Measurements from ENCODE around the gene AHSG.

Gene AHSG

DNA sequence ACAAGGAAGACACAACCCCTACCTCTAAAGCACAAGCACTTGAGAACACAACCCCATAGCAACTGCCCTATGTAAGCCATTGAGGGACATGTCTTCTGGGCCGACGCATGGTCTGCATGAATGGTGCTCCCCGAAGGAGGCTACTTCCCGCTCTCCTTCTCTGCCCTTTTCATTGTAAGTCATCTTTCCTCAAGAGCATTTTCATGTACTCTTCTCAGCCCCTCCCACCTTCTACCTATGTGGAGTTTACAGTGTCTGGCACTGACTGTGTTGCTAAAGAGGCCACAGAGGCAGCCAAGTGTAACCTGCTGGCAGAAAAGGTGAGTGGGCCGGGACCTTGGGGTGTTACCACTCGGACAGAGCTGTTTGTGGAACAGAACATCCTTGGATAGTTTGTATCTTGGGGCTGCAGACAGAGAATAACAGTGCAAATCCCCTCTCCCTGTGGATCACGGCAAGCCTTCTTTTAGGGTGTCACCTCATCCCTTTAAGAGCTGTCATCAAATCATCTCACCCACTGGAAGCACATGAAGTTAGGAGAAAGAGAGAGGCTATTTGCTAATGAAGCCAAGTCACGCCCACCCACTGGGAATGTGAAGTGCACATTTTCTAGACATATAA is 5.6 kb downstream of the AHSG start:
- Histone ChIP-seq H3K27ac (ENCODE audit: extremely low read depth, low read depth, low read length) (no peak overlapping the region), H3K36me3 (ENCODE audit: control insufficient read depth in 2 of 2, insufficient read depth in 1 of 2, low read length in 2 of 2) (no peaks in the 10 kb centered on the region), H3K4me3 (ENCODE audit: low read depth, low read length) (no peak overlapping the region), H3K9me3 (ENCODE audit: control insufficient read depth, insufficient read depth, low read depth, low read length) (no peaks in the 10 kb centered on the region), H3K4me1 (ENCODE audit: control insufficient read depth, insufficient read depth, low read length) (no peaks in the 10 kb centered on the region)
- ChIA-PET CTCF (interaction anchor here (2.0 to 5.7 kb wide), 3 partner anchors 8 to 77 kb away, joined by 12 to 59 read pairs (median 13); no protein-coding TSS in a partner anchor), POLR2A (no interaction called here)
- TF ChIP-seq ZNF394 (tag by site-specific recombination; IDR thresholded peaks at IDR 0.05; ENCODE audit: borderline replicate concordance) (no peak), ZNF157 (tag by site-specific recombination; IDR thresholded peaks at IDR 0.05) (no peak), ZNF19 (tag by site-specific recombination; IDR thresholded peaks at IDR 0.05; ENCODE audit: low read depth) (no peak), ZNF707 (tag by site-specific recombination; IDR thresholded peaks at IDR 0.05) (no peak), ZNF76 (tag by site-specific recombination; IDR thresholded peaks at IDR 0.05; ENCODE audit: borderline replicate concordance, low read depth) (no peak), ZNF354C (tag by site-specific recombination; IDR thresholded peaks at IDR 0.05; ENCODE audit: borderline replicate concordance, low read depth) (no peak), ZBTB48 (tag by site-specific recombination; IDR thresholded peaks at IDR 0.05) (no peak), GLIS1 (tag by site-specific recombination; IDR thresholded peaks at IDR 0.05) (no peak), ZNF473 (tag by site-specific recombination; IDR thresholded peaks at IDR 0.05) (no peak), ZNF785 (tag by site-specific recombination; IDR thresholded peaks at IDR 0.05) (no peak), SCRT2 (tag by site-specific recombination; IDR thresholded peaks at IDR 0.05) (no peak)
- TF ChIP-seq, protein P1, sequence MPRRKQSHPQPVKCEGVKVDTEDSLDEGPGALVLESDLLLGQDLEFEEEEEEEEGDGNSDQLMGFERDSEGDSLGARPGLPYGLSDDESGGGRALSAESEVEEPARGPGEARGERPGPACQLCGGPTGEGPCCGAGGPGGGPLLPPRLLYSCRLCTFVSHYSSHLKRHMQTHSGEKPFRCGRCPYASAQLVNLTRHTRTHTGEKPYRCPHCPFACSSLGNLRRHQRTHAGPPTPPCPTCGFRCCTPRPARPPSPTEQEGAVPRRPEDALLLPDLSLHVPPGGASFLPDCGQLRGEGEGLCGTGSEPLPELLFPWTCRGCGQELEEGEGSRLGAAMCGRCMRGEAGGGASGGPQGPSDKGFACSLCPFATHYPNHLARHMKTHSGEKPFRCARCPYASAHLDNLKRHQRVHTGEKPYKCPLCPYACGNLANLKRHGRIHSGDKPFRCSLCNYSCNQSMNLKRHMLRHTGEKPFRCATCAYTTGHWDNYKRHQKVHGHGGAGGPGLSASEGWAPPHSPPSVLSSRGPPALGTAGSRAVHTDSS (tag by site-specific recombination; IDR thresholded peaks at IDR 0.05) = no peak
- TF ChIP-seq, protein P2, sequence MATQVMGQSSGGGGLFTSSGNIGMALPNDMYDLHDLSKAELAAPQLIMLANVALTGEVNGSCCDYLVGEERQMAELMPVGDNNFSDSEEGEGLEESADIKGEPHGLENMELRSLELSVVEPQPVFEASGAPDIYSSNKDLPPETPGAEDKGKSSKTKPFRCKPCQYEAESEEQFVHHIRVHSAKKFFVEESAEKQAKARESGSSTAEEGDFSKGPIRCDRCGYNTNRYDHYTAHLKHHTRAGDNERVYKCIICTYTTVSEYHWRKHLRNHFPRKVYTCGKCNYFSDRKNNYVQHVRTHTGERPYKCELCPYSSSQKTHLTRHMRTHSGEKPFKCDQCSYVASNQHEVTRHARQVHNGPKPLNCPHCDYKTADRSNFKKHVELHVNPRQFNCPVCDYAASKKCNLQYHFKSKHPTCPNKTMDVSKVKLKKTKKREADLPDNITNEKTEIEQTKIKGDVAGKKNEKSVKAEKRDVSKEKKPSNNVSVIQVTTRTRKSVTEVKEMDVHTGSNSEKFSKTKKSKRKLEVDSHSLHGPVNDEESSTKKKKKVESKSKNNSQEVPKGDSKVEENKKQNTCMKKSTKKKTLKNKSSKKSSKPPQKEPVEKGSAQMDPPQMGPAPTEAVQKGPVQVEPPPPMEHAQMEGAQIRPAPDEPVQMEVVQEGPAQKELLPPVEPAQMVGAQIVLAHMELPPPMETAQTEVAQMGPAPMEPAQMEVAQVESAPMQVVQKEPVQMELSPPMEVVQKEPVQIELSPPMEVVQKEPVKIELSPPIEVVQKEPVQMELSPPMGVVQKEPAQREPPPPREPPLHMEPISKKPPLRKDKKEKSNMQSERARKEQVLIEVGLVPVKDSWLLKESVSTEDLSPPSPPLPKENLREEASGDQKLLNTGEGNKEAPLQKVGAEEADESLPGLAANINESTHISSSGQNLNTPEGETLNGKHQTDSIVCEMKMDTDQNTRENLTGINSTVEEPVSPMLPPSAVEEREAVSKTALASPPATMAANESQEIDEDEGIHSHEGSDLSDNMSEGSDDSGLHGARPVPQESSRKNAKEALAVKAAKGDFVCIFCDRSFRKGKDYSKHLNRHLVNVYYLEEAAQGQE (tag by site-specific recombination; IDR thresholded peaks at IDR 0.05) = no peak

DNA sequence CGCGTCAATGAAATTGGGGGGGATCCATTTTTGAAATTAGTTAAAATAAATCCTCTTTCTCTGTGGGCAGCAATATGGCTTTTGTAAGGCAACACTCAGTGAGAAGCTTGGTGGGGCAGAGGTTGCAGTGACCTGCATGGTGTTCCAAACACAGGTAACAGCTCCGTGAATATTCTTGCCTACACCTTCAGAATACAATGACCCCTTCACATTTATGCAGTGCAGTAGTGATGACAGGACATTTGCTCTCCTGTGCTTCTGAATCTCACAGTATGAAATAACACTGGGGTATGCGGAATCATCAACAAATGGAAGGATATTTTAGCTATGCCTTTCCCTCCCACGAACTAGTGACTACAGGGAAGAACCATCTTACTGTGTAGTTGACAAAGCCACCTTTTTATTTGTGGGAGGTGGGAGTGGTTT is 6.9 kb downstream of the AHSG start:
- Histone ChIP-seq H3K9me3 (ENCODE audit: control insufficient read depth, insufficient read depth, low read depth, low read length) (no peaks in the 10 kb centered on the region), H3K4me3 (ENCODE audit: low read depth, low read length) (no peak overlapping the region), H3K27ac (ENCODE audit: extremely low read depth, low read depth, low read length) (no peak overlapping the region), H3K36me3 (ENCODE audit: control insufficient read depth in 2 of 2, insufficient read depth in 1 of 2, low read length in 2 of 2) (no peaks in the 10 kb centered on the region), H3K4me1 (ENCODE audit: control insufficient read depth, insufficient read depth, low read length) (no peaks in the 10 kb centered on the region)
- CTCF ChIA-PET = interaction anchor here (0.8 kb wide), 1 partner anchor 10 kb away, joined by 4 read pairs; no protein-coding TSS in a partner anchor
- POLR2A ChIA-PET = no interaction called here
- TF ChIP-seq MZF1 (tag by site-specific recombination; IDR thresholded peaks at IDR 0.05; ENCODE audit: borderline replicate concordance) (no peak), GLI2 (tag by site-specific recombination; IDR thresholded peaks at IDR 0.05; ENCODE audit: borderline replicate concordance, low read depth) (no peak), ZNF776 (tag by site-specific recombination; IDR thresholded peaks at IDR 0.05; ENCODE audit: borderline replicate concordance) (no peak), ZNF146 (tag by site-specific recombination; IDR thresholded peaks at IDR 0.05) (no peak), ZNF514 (tag by site-specific recombination; IDR thresholded peaks at IDR 0.05) (no peak)
- TF ChIP-seq, protein P3, sequence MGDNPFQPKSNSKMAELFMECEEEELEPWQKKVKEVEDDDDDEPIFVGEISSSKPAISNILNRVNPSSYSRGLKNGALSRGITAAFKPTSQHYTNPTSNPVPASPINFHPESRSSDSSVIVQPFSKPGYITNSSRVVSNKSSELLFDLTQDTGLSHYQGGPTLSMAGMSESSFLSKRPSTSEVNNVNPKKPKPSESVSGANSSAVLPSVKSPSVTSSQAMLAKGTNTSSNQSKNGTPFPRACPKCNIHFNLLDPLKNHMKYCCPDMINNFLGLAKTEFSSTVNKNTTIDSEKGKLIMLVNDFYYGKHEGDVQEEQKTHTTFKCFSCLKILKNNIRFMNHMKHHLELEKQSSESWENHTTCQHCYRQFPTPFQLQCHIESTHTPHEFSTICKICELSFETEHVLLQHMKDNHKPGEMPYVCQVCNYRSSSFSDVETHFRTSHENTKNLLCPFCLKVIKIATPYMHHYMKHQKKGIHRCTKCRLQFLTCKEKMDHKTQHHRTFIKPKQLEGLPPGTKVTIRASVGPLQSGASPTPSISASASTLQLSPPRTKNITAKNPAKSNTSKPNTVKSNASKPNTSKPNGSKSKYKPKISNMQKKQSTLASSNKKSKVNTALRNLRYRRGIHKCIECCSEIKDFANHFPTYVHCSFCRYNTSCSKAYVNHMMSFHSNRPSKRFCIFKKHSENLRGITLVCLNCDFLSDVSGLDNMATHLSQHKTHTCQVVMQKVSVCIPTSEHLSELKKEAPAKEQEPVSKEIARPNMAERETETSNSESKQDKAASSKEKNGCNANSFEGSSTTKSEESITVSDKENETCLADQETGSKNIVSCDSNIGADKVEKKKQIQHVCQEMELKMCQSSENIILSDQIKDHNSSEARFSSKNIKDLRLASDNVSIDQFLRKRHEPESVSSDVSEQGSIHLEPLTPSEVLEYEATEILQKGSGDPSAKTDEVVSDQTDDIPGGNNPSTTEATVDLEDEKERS (tag by site-specific recombination; IDR thresholded peaks at IDR 0.05) = no peak
- TF ChIP-seq, protein P4, sequence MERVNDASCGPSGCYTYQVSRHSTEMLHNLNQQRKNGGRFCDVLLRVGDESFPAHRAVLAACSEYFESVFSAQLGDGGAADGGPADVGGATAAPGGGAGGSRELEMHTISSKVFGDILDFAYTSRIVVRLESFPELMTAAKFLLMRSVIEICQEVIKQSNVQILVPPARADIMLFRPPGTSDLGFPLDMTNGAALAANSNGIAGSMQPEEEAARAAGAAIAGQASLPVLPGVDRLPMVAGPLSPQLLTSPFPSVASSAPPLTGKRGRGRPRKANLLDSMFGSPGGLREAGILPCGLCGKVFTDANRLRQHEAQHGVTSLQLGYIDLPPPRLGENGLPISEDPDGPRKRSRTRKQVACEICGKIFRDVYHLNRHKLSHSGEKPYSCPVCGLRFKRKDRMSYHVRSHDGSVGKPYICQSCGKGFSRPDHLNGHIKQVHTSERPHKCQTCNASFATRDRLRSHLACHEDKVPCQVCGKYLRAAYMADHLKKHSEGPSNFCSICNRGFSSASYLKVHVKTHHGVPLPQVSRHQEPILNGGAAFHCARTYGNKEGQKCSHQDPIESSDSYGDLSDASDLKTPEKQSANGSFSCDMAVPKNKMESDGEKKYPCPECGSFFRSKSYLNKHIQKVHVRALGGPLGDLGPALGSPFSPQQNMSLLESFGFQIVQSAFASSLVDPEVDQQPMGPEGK (tag by site-specific recombination; IDR thresholded peaks at IDR 0.05) = no peak
- TF ChIP-seq, protein P5, sequence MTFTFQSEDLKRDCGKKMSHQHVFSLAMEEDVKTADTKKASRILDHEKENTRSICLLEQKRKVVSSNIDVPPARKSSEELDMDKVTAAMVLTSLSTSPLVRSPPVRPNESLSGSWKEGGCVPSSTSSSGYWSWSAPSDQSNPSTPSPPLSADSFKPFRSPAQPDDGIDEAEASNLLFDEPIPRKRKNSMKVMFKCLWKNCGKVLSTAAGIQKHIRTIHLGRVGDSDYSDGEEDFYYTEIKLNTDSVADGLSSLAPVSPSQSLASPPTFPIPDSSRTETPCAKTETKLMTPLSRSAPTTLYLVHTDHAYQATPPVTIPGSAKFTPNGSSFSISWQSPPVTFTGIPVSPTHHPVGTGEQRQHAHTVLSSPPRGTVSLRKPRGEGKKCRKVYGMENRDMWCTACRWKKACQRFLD (tag by site-specific recombination; IDR thresholded peaks at IDR 0.05) = no peak
- TF ChIP-seq, protein P6, sequence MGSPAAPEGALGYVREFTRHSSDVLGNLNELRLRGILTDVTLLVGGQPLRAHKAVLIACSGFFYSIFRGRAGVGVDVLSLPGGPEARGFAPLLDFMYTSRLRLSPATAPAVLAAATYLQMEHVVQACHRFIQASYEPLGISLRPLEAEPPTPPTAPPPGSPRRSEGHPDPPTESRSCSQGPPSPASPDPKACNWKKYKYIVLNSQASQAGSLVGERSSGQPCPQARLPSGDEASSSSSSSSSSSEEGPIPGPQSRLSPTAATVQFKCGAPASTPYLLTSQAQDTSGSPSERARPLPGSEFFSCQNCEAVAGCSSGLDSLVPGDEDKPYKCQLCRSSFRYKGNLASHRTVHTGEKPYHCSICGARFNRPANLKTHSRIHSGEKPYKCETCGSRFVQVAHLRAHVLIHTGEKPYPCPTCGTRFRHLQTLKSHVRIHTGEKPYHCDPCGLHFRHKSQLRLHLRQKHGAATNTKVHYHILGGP (tag by site-specific recombination; IDR thresholded peaks at IDR 0.05) = no peak
